ENCODE measurements around the gene SPATA20. TPM values are rescaled to one million over a fixed set of nuclear protein-coding genes. Genes with fewer than 3 reads are reported as not detected.

SPATA20 gene
- total and polyA plus RNA-seq, 2 of the 13 experiments (the other 11 are each of a cell fraction or from before 2014, with no cell fraction given) = 36.1 to 64.8 TPM

- Histone ChIP-seq H3K27ac (ENCODE audit: extremely low read length, insufficient read depth, low read length) (no peak overlapping the region), H3K4me2 (ENCODE audit: low read depth, low read length) (no peak overlapping the region), H4K20me1 (ENCODE audit: insufficient read depth, low read length) (no peaks in the 10 kb centered on the region), H2AFZ (ENCODE audit: low read length) (no peak overlapping the region), H3K79me2 (ENCODE audit: insufficient read depth, low read length) (no peaks in the 10 kb centered on the region), H3K4me1 (ENCODE audit: insufficient read depth, low read length) (peaks cover 44% of the 10 kb centered on the region), H3K4me3 (replicated peaks in 1 of 3; ENCODE audit: insufficient read depth in 1 of 3, low read depth in 2 of 3, low read length in 3 of 3) (no peak overlapping the region), H3K27me3 (ENCODE audit: control insufficient read depth in 1 of 2, insufficient read depth in 2 of 2, low read length in 2 of 2) (peaks cover 0 to 8% of the 10 kb centered on the region in 2 experiments; a peak in 2 of 5 replicates), H3K9me3 (ENCODE audit: low read length) (no peaks in the 10 kb centered on the region), H3K36me3 (replicated peaks in 1 of 2; ENCODE audit: control insufficient read depth in 1 of 2, insufficient read depth in 2 of 2, low read length in 2 of 2) (no peaks in the 10 kb centered on the region), H3K9ac (ENCODE audit: insufficient read depth, low read depth, low read length) (no peak overlapping the region)
- DNase-seq (ENCODE audit: low spot score) = no peak
- no peak for ATAC-seq
- ChIA-PET CTCF (ENCODE audit: low intra/inter-chr PET ratio, low total read pairs) (no interaction called here), POLR2A (no interaction called here)
- intact Hi-C loops (cut with micrococcal nuclease; ENCODE audit: unreplicated experiment) = no loop called here
- BruUV-seq (replicated peaks) = no TSS peak
- in situ Hi-C loops (cut with HindIII; ENCODE audit: extremely low pct_ligation_motif_present, low pct_unique_long_range_greater_than_20kb) = no loop called here
- WGBS (ENCODE audit: low lambda C conversion rate) = 72% methylated on average over 32 of the region's 32 CpGs
- no peak for FAIRE-seq
- TF ChIP-seq AGO1 (IDR thresholded peaks at IDR 0.05; ENCODE audit: low read depth, low read length, poor library complexity, severe bottlenecking) (no peak), ZHX2 (IDR thresholded peaks at IDR 0.05; ENCODE audit: low read depth) (no peak), ZHX2 (CRISPR knock-in tag; IDR thresholded peaks at IDR 0.05; ENCODE audit: borderline replicate concordance) (no peak), E2F5 (CRISPR knock-in tag; conservative IDR thresholded peaks at IDR 0.05) (no peak), BCLAF1 (IDR thresholded peaks at IDR 0.05) (no peak), ZNF20 (CRISPR knock-in tag; IDR thresholded peaks at IDR 0.05) (no peak), ZNF605 (CRISPR knock-in tag; IDR thresholded peaks at IDR 0.05) (no peak), ZNF337 (CRISPR knock-in tag; IDR thresholded peaks at IDR 0.05; ENCODE audit: borderline replicate concordance, low read depth) (no peak), ZNF121 (CRISPR knock-in tag; IDR thresholded peaks at IDR 0.05) (no peak), FOXO4 (CRISPR knock-in tag; conservative IDR thresholded peaks at IDR 0.05) (no peak), PRMT3 (CRISPR knock-in tag; IDR thresholded peaks at IDR 0.05; ENCODE audit: borderline replicate concordance, low read depth) (no peak), SETDB1 (CRISPR knock-in tag; IDR thresholded peaks at IDR 0.05; ENCODE audit: borderline replicate concordance) (no peak)
Measured at GRCh38 chr17:50508573-50509460, 38.2 kb upstream of the SPATA20 start.

Measured in HepG2 (cell line).